ENCODE data around the gene SNRK.
A peak's percentile ranks its signal among the peaks of the same experiment; 100 is the strongest.

SNRK gene

GRCh38 chr3:43286115-43286840 lies at the start of gene SNRK:
Gene SNRK, plus strand, starts transcription at chr3:43286540. Its CDS starts 16,664 bp downstream, at chr3:43303204.
- H2AFZ ChIP-seq (ENCODE audit: low read depth, low read length, severe bottlenecking): peak within 1 kb of the TSS; percentile 87

DNA sequence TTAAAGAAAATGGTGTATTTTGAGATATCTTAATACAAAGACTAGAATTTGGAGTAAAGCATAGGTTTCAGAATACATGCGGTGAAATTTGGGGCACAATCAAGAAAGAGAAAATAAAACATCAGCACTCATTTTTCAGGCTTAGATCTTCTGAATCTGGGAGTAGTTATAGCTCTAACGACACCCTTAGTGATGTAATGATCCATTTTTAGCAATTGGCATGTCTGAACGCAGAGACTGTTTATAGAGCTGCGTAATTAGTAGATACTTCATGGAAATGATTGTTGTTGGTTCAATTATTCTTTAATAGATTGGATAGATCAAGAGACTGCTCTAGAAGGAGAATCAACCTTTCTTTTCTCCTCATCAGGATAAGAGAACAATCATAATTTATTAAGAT lies 47.5 kb upstream of the SNRK start:
- H3K4me3 ChIP-seq (ENCODE audit: insufficient read depth, low read length, poor library complexity, severe bottlenecking): no peak overlapping the region
- no peaks in the 10 kb centered on the region for H3K36me3 ChIP-seq (ENCODE audit: low read length)
- H2AFZ ChIP-seq (ENCODE audit: low read depth, low read length, severe bottlenecking): no peak overlapping the region
- no peaks in the 10 kb centered on the region for H4K20me1 ChIP-seq (ENCODE audit: low read depth, low read length)
- H3K27me3 ChIP-seq (ENCODE audit: low read length): no peaks in the 10 kb centered on the region
- H3K79me2 ChIP-seq (ENCODE audit: insufficient read depth, low read length): no peaks in the 10 kb centered on the region
- TF ChIP-seq EZH2phosphoT487 (conservative IDR thresholded peaks at IDR 0.05; ENCODE audit: low read length): no peak
- TF ChIP-seq CTCF (IDR thresholded peaks at IDR 0.05; ENCODE audit: insufficient read depth, low read length, poor library complexity, severe bottlenecking): no peak
- no peak overlapping the region for H3K27ac ChIP-seq (ENCODE audit: low read depth, low read length)
- no peak overlapping the region for H3K9ac ChIP-seq (ENCODE audit: low read length)
- H3K4me2 ChIP-seq (ENCODE audit: low read depth, low read length, poor library complexity, severe bottlenecking): no peak overlapping the region
- H3K9me2 ChIP-seq (replicated peaks; ENCODE audit: insufficient read depth, low read length): no peaks in the 10 kb centered on the region
- no peaks in the 10 kb centered on the region for H3F3A ChIP-seq (ENCODE audit: insufficient read depth)
- no peaks in the 10 kb centered on the region for H3K9me3 ChIP-seq (ENCODE audit: insufficient read depth, low read length)

More at GRCh38 chr3:43286115-43286840, at the start of gene SNRK:
- Histone ChIP-seq H3K9me2 (replicated peaks; ENCODE audit: insufficient read depth, low read length) (no peaks in the 10 kb centered on the region), H3K9me3 (ENCODE audit: insufficient read depth, low read length) (no peaks in the 10 kb centered on the region), H3K9ac (ENCODE audit: low read length) (peak within 1 kb of the TSS; percentile 69), H3K27ac (ENCODE audit: low read depth, low read length) (no peak within 1 kb of the TSS), H3F3A (ENCODE audit: insufficient read depth) (no peaks in the 10 kb centered on the region), H4K20me1 (ENCODE audit: low read depth, low read length) (peaks cover 8% of the 10 kb centered on the region; the same call in 1 of the 2 replicates), H3K27me3 (ENCODE audit: low read length) (no peaks in the 10 kb centered on the region), H3K4me3 (ENCODE audit: insufficient read depth, low read length, poor library complexity, severe bottlenecking) (peak within 1 kb of the TSS; percentile 74), H3K36me3 (ENCODE audit: low read length) (no peaks in the 10 kb centered on the region), H3K4me2 (ENCODE audit: low read depth, low read length, poor library complexity, severe bottlenecking) (peak within 1 kb of the TSS; percentile 76), H3K79me2 (ENCODE audit: insufficient read depth, low read length) (peaks cover 16% of the 10 kb centered on the region; the same call in 1 of the 2 replicates)
- TF ChIP-seq EZH2phosphoT487 (conservative IDR thresholded peaks at IDR 0.05; ENCODE audit: low read length) (no peak), CTCF (IDR thresholded peaks at IDR 0.05; ENCODE audit: insufficient read depth, low read length, poor library complexity, severe bottlenecking) (no peak)

GRCh38 chr3:43239755-43240154 lies 46.6 kb upstream of the SNRK start:
- Histone ChIP-seq H3K9me3 (ENCODE audit: insufficient read depth, low read length) (no peaks in the 10 kb centered on the region), H3F3A (ENCODE audit: insufficient read depth) (no peaks in the 10 kb centered on the region), H3K4me2 (ENCODE audit: low read depth, low read length, poor library complexity, severe bottlenecking) (no peak overlapping the region), H3K79me2 (ENCODE audit: insufficient read depth, low read length) (no peaks in the 10 kb centered on the region), H3K36me3 (ENCODE audit: low read length) (no peaks in the 10 kb centered on the region), H4K20me1 (ENCODE audit: low read depth, low read length) (no peaks in the 10 kb centered on the region), H3K9ac (ENCODE audit: low read length) (no peak overlapping the region), H3K4me3 (ENCODE audit: insufficient read depth, low read length, poor library complexity, severe bottlenecking) (no peak overlapping the region), H3K27me3 (ENCODE audit: low read length) (no peaks in the 10 kb centered on the region), H2AFZ (ENCODE audit: low read depth, low read length, severe bottlenecking) (no peak overlapping the region), H3K9me2 (replicated peaks; ENCODE audit: insufficient read depth, low read length) (no peaks in the 10 kb centered on the region), H3K27ac (ENCODE audit: low read depth, low read length) (no peak overlapping the region)
- no peak for TF ChIP-seq EZH2phosphoT487 (conservative IDR thresholded peaks at IDR 0.05; ENCODE audit: low read length)
- no peak for TF ChIP-seq CTCF (IDR thresholded peaks at IDR 0.05; ENCODE audit: insufficient read depth, low read length, poor library complexity, severe bottlenecking)
